H9 (cell line): ENCODE measurements around the gene CERS4. TPM values are rescaled to one million over a fixed set of nuclear protein-coding genes. Genes with fewer than 3 reads are reported as not detected.

ENCODE experiments used
- DNase-seq: peaks from one replicate; pipeline ENCODE4 v3.0.0-alpha.2; 2017
- H2AFZ ChIP-seq: one replicate; pipeline ENCODE4 v1.6.1; 2013; ENCODE audit warnings: mild to moderate bottlenecking, low read length, control low read depth, moderate library complexity
- H2AK5ac ChIP-seq: 2 replicates; pipeline ENCODE4 v1.6.1; 2013; ENCODE audit warnings: low read length, control low read depth, mixed read lengths; ENCODE audit not compliant: insufficient read length
- H2BK120ac ChIP-seq: one replicate; pipeline ENCODE4 v1.6.1; 2013; ENCODE audit warnings: low read depth, mild to moderate bottlenecking, low read length, control low read depth, inconsistent platforms; ENCODE audit not compliant: poor library complexity, severe bottlenecking
- H2BK12ac ChIP-seq: 2 replicates; pipeline ENCODE4 v1.6.1; 2013; ENCODE audit warnings: low read length, control low read depth, mixed read lengths, low read depth; ENCODE audit not compliant: insufficient read length
- H2BK15ac ChIP-seq: 2 replicates; pipeline ENCODE4 v1.6.1; 2013; ENCODE audit warnings: low read depth, low read length, control low read depth
- H2BK20ac ChIP-seq: one replicate; pipeline ENCODE4 v1.6.1; 2013; ENCODE audit warnings: low read depth, mild to moderate bottlenecking, low read length, control low read depth, inconsistent platforms; ENCODE audit not compliant: poor library complexity, severe bottlenecking
- H2BK5ac ChIP-seq: 2 replicates; pipeline ENCODE4 v1.6.1; 2013; ENCODE audit warnings: low read length, control low read depth, mixed read lengths; ENCODE audit not compliant: insufficient read length
- H3K14ac ChIP-seq: 2 replicates; pipeline ENCODE4 v1.6.1; 2013; ENCODE audit warnings: low read length, control low read depth; ENCODE audit not compliant: insufficient read depth
- H3K18ac ChIP-seq: 2 replicates; pipeline ENCODE4 v1.6.1; 2013; ENCODE audit warnings: low read depth, mild to moderate bottlenecking, mixed read lengths, low read length, control low read depth; ENCODE audit not compliant: insufficient read length
- H3K23ac ChIP-seq: 2 replicates; pipeline ENCODE4 v1.6.1; 2013; ENCODE audit warnings: low read length, control low read depth, mixed read lengths, low read depth; ENCODE audit not compliant: insufficient read length
- H3K23me2 ChIP-seq: 2 replicates; pipeline ENCODE4 v1.6.1; 2013; ENCODE audit warnings: low read depth, mild to moderate bottlenecking, mixed read lengths, low read length, control low read depth; ENCODE audit not compliant: insufficient read length, poor library complexity, severe bottlenecking
- H3K27ac ChIP-seq: 2 replicates; pipeline ENCODE4 v1.5.1; 2013; ENCODE audit warnings: low read length, control low read depth, mixed read lengths, low read depth; ENCODE audit not compliant: insufficient read length
- H3K27me3 ChIP-seq: 2 replicates; pipeline ENCODE4 v1.6.1; 2013; ENCODE audit warnings: low read length, control low read depth, inconsistent platforms; ENCODE audit not compliant: insufficient read depth
- H3K4ac ChIP-seq: 2 replicates; pipeline ENCODE4 v1.6.1; 2013; ENCODE audit warnings: low read depth, mild to moderate bottlenecking, control low read depth, inconsistent platforms, low read length, moderate library complexity
- H3K4me1 ChIP-seq: 2 replicates; pipeline ENCODE4 v1.6.1; 2013; ENCODE audit warnings: low read length, control low read depth, inconsistent platforms; ENCODE audit not compliant: insufficient read depth
- H3K4me2 ChIP-seq: 2 replicates; pipeline ENCODE4 v1.6.1; 2013; ENCODE audit warnings: low read length, control low read depth, mixed read lengths; ENCODE audit not compliant: insufficient read length, insufficient read depth
- H3K56ac ChIP-seq: 2 replicates; pipeline ENCODE4 v1.6.1; 2013; ENCODE audit warnings: low read depth, mild to moderate bottlenecking, mixed read lengths, low read length, control low read depth; ENCODE audit not compliant: insufficient read length
- H3K79me1 ChIP-seq: 2 replicates; pipeline ENCODE4 v1.6.1; 2013; ENCODE audit warnings: low read depth, mild to moderate bottlenecking, moderate library complexity, low read length, control low read depth, inconsistent platforms; ENCODE audit not compliant: insufficient read depth, poor library complexity, severe bottlenecking
- H3K79me2 ChIP-seq: 2 replicates; pipeline ENCODE4 v1.6.1; 2013; ENCODE audit warnings: low read length, control low read depth, inconsistent platforms; ENCODE audit not compliant: insufficient read depth
- H3K9ac ChIP-seq: 2 replicates; pipeline ENCODE4 v1.6.1; 2013; ENCODE audit warnings: low read length, control low read depth, mixed read lengths; ENCODE audit not compliant: insufficient read length; ENCODE audit errors: extremely low read depth
- H3K9me3 ChIP-seq: one replicate; pipeline ENCODE4 v1.6.1; 2013; ENCODE audit warnings: low read depth, low read length, inconsistent platforms; ENCODE audit not compliant: control insufficient read depth
- H3T11ph ChIP-seq: one replicate; pipeline ENCODE4 v1.6.1; 2013; ENCODE audit warnings: mild to moderate bottlenecking, low read length, control low read depth, inconsistent platforms
- H4K20me1 ChIP-seq: one replicate; pipeline ENCODE4 v1.6.1; 2013; ENCODE audit not compliant: control insufficient read depth, insufficient read length, insufficient read depth
- H4K5ac ChIP-seq: 2 replicates; pipeline ENCODE4 v1.6.1; 2013; ENCODE audit warnings: low read depth, mild to moderate bottlenecking, mixed read lengths, low read length, control low read depth; ENCODE audit not compliant: insufficient read length
- H4K8ac ChIP-seq: replicated peaks from 2 replicates; pipeline ENCODE4 v1.6.1; 2013; ENCODE audit warnings: low read length, control low read depth, mixed read lengths, low read depth; ENCODE audit not compliant: insufficient read length
- H4K91ac ChIP-seq: 2 replicates; pipeline ENCODE4 v1.6.1; 2013; ENCODE audit warnings: low read depth, mild to moderate bottlenecking, moderate library complexity, mixed read lengths, low read length, control low read depth; ENCODE audit not compliant: insufficient read length
- H3K27ac Mint-ChIP-seq, 3 experiments: 2 replicates in 2 of 3; 3 replicates in 1 of 3; pipeline ENCODE4 v1.8.0; 2020 to 2021; ENCODE audit warnings: mixed read lengths in 3 of 3, mild to moderate bottlenecking in 1 of 3, moderate library complexity in 1 of 3
- H3K27me3 Mint-ChIP-seq: 2 replicates; pipeline ENCODE4 v1.8.0; 2021; ENCODE audit warnings: low read depth, mild to moderate bottlenecking, moderate library complexity, mixed read lengths
- H3K36me3 Mint-ChIP-seq, 3 experiments: 2 replicates in 2 of 3; 3 replicates in 1 of 3; pipeline ENCODE4 v1.8.0; 2020 to 2021; ENCODE audit warnings: low read depth in 3 of 3, mixed read lengths in 3 of 3; ENCODE audit not compliant: insufficient read depth in 1 of 3
- H3K4me1 Mint-ChIP-seq, 2 experiments: 2 replicates each; pipeline ENCODE4 v1.8.0; 2020; ENCODE audit warnings: mixed read lengths in 2 of 2
- H3K4me3 Mint-ChIP-seq, 2 experiments: 2 replicates in 1 of 2; 3 replicates in 1 of 2; pipeline ENCODE4 v1.8.0; 2020 to 2021; ENCODE audit warnings: mild to moderate bottlenecking in 2 of 2, mixed read lengths in 2 of 2, moderate library complexity in 1 of 2
- H3K9me3 Mint-ChIP-seq, 2 experiments: 2 replicates in 1 of 2; 3 replicates in 1 of 2; pipeline ENCODE4 v1.8.0; 2020; ENCODE audit warnings: mild to moderate bottlenecking in 2 of 2, mixed read lengths in 2 of 2, moderate library complexity in 1 of 2
- WGBS: extraction: QIAGEN DNeasy Blood & Tissue Kit; methylation state at CpG from one replicate; pipeline ENCODE4 v1.1.7; 2013; ENCODE audit warnings: missing lambda C conversion rate, low lambda C conversion rate, mixed read lengths; ENCODE audit not compliant: insufficient read length; ENCODE audit errors: extremely low coverage; 5-methylcytosine and 5-hydroxymethylcytosine counted together
- total RNA-seq: library from RNA; stranded (reverse); gene quantifications from 2 replicates; pipeline ENCODE4 v1.2.1, GENCODE V29; 2021
- TF ChIP-seq, protein P1 (sequence below): fragments of 200-600 bp; sonication (generic); conservative IDR thresholded peaks from 3 replicates; pipeline ENCODE4 v1.8.0; 2021; ENCODE audit warnings: antibody characterized with exemption, mild to moderate bottlenecking

CERS4 gene
- total RNA-seq, 1 experiment from 2014 or later = 62.6 TPM

DNA sequence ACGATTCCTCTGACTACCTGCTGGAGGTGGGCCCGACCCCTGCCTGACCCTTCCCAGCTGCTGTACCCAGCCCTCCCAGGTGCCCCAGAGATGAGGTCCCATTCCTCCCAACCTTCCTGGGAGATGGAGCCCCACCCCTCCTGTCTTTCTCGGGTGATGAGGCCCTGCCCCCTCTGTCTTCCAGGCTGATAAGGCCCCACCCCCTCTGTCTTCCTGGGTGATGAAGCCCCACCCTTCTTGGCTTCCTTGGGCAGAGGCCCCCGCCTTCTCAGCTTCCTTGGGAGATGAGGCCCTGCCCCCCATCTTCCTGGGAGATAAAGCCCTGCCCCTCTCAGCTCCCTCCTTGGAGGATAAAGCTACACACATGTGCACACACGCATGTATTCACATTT, 47.9 kb downstream of the CERS4 start:
- Histone ChIP-seq H3K14ac (no peak overlapping the region), H3K18ac (no peak overlapping the region), H3K9ac (no peak overlapping the region), H3T11ph (no peak overlapping the region), H2BK20ac (no peak overlapping the region), H2AFZ (no peak overlapping the region), H3K27ac (no peak overlapping the region), H3K9me3 (no peaks in the 10 kb centered on the region), H3K4me2 (no peak overlapping the region), H4K91ac (no peak overlapping the region), H3K4me1 (no peaks in the 10 kb centered on the region), H4K5ac (no peak overlapping the region), H2BK120ac (no peak overlapping the region), H3K27me3 (no peaks in the 10 kb centered on the region), H3K23ac (no peak overlapping the region), H3K4ac (no peak overlapping the region), H2BK5ac (no peak overlapping the region), H3K79me1 (no peaks in the 10 kb centered on the region), H4K8ac (no peak overlapping the region), H3K56ac (no peak overlapping the region), H3K79me2 (no peaks in the 10 kb centered on the region), H2BK12ac (no peak overlapping the region), H2BK15ac (no peak overlapping the region), H4K20me1 (no peaks in the 10 kb centered on the region), H3K23me2 (no peaks in the 10 kb centered on the region), H2AK5ac (no peak overlapping the region)
- WGBS = no CpG with 5 or more reads among the region's 5 CpGs
- H3K4me1 Mint-ChIP-seq = peaks cover 9 to 29% of the 10 kb centered on the region in 2 experiments
- peaks cover 20 to 51% (median 46%) of the 10 kb centered on the region in 3 experiments for H3K36me3 Mint-ChIP-seq
- H3K27ac Mint-ChIP-seq = no peak overlapping the region
- TF ChIP-seq, protein P1, sequence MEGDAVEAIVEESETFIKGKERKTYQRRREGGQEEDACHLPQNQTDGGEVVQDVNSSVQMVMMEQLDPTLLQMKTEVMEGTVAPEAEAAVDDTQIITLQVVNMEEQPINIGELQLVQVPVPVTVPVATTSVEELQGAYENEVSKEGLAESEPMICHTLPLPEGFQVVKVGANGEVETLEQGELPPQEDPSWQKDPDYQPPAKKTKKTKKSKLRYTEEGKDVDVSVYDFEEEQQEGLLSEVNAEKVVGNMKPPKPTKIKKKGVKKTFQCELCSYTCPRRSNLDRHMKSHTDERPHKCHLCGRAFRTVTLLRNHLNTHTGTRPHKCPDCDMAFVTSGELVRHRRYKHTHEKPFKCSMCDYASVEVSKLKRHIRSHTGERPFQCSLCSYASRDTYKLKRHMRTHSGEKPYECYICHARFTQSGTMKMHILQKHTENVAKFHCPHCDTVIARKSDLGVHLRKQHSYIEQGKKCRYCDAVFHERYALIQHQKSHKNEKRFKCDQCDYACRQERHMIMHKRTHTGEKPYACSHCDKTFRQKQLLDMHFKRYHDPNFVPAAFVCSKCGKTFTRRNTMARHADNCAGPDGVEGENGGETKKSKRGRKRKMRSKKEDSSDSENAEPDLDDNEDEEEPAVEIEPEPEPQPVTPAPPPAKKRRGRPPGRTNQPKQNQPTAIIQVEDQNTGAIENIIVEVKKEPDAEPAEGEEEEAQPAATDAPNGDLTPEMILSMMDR = no peak
- no peaks in the 10 kb centered on the region for H3K9me3 Mint-ChIP-seq
- H3K27me3 Mint-ChIP-seq = no peaks in the 10 kb centered on the region
- H3K4me3 Mint-ChIP-seq = no peak overlapping the region; a peak in 1 of 5 replicates
- DNase-seq = peak; percentile 49
